ENCODE data around the gene RMI2.
"Not testable (repeated sequence)": the region's sequence is repeated elsewhere in the genome, so short reads cannot be mapped to it uniquely, and the experiment has no call there.

RMI2 gene

GRCh38 chr16:11345040-11345862, at the start of gene RMI2:
Gene RMI2, plus strand, starts transcription at chr16:11345459. Its CDS starts 13 bp downstream, at chr16:11345472.
- peak; percentile 94 for DNase-seq (ENCODE audit: low read depth)

- DNase-seq (ENCODE audit: low read depth), result no peak
Measured at GRCh38 chr16:11295672-11296071, 49.6 kb upstream of the RMI2 start.

GRCh38 chr16:11296351-11296705, 48.9 kb upstream of the RMI2 start:
- no peak for DNase-seq (ENCODE audit: low read depth)

GRCh38 chr16:11296706-11297491, 48.4 kb upstream of the RMI2 start:
- no peak for DNase-seq (ENCODE audit: low read depth)

DNA sequence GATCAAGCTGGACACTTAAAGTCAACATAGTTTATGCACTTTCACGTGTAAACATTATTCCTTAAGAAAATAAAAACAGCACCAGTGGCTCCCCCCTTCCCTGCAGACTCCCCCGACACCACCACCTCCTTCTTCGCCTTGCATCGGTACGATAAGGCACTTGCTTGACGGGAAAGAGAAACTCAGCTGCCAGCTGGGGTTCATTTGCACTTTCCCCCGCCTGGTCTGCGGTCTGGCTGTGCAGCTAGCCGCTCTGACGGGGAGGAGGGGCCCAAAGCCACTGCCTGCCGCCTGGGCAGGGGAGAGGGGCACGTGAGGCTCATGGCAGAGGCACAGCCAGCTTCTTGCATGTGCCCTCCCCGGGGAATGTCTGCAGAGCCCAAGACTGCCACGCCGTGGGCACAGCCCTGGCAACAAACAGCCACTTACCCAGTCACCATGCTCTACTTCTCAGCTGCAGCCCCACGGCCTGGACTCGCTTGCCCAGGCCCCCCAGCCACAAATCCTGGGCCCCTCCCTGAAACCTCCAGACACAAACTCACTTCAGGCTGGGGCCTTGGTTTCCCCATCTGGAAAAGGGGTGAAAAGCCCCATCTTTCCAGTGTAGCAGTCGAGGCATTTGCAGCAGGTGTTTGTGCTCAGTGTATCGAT, 47.6 kb upstream of the RMI2 start:
- peak; percentile 51 for DNase-seq (ENCODE audit: low read depth)

DNA sequence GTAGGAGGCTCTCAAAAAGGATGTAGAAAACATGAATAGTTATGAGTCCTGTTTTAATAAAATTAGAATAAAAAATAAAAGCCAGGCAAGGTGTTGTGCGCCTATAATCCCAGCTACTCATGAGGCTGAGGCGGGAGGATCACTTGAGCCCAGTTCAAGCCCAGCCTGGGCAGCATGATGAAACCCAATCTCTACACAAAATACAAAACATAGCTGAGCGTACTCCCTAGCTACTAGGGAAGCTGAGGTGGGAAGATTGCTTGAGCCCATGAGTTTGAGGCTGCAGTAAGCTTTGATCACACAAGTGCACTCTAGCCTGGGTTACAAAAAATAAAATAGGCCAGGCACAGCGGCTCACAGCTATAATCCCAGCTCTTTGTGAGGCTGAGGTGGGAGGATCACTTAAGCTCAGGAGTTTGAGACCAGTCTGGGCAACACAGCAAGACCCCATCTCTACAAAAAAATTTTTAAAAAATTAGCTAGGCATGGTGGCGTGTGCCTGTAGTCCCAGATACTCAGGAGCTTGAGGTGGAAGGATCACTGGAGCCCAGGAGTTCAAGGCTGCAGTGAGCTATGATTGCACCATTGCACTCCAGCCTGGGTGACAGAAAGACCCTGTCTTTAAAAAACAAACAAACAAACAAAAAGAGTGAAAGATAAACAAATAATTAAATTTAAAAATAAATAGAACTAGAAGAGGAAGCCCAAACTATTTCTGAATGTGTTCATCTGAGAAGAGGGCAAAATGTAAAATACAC, 46.9 kb upstream of the RMI2 start:
- no peak for DNase-seq (ENCODE audit: low read depth)

DNA sequence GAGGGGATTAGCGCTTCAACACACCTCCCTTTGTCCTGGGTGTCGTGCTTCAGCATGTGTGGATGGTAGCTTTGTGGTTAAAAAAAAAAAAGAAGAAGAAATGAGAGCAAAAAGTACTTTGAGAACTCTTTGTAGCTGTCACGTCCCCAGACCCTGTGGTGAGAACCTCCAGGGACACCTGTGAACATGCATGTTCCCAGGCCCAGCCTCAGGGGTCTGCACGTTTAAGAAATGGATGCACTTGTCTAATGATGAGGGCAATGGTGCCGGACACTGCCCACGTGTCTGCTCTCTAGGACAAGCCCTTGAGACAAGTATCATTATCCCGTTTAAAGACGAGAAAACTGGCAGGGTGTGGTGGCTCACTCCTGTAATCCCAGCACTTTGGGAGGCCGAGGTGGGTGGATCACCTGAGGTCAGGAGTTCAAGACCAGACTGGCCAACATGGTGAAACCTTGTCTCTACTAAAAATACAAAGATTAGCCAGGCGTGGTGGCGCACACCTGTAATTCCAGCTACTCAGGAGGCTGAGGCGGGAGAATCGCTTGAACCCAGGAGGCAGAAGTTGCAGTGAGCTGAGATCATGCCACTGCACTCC, 46.2 kb upstream of the RMI2 start:
- not testable (repeated sequence) for DNase-seq (ENCODE audit: low read depth)

- no peak for DNase-seq (ENCODE audit: low read depth)
Measured at GRCh38 chr16:11299865-11300559, 45.2 kb upstream of the RMI2 start.

GRCh38 chr16:11300560-11300892, 44.7 kb upstream of the RMI2 start:
- no peak for DNase-seq (ENCODE audit: low read depth)

DNA sequence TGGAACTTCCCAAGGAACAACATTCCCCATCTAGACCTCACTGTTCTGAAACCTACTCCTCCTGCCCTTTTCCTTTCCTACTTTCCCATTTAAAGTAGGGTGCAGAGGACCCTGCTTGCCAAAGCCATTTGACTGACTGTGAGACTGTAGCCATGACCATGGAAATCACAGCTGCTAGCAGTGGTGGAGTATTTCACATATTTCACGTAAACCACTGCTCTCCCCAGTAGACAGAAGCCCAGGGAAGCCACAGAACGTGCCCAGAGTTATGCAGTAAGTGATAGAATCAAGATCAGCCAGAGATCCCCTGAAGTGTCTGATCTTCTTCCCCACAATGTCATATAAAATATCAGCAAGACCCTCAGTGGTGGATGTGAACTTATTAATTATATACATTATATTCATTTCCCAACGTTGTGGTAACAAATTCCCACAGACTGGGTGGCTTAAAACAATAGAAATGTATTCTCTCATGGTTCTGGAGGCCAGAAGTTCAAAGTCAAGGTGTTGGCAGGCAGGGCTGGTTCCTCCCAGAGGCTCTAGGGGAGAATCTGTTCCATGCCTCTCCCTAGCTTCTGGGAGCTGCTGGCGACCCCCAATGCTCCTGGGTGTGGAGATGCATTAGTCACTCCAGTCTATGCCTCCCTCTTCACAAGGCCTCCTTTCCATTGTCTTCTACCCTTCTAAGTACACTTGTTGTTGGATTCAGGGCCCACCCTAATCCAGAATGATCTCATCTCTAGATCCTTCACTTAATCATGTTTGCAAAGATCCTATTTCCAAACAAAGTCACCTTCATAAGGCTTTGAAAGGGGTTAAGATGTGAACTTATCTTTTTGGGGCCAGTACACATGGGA, 43.4 kb upstream of the RMI2 start:
- no peak for DNase-seq (ENCODE audit: low read depth)

- DNase-seq (ENCODE audit: low read depth), result no peak
Measured at GRCh38 chr16:11302977-11303376, 42.3 kb upstream of the RMI2 start.

DNA sequence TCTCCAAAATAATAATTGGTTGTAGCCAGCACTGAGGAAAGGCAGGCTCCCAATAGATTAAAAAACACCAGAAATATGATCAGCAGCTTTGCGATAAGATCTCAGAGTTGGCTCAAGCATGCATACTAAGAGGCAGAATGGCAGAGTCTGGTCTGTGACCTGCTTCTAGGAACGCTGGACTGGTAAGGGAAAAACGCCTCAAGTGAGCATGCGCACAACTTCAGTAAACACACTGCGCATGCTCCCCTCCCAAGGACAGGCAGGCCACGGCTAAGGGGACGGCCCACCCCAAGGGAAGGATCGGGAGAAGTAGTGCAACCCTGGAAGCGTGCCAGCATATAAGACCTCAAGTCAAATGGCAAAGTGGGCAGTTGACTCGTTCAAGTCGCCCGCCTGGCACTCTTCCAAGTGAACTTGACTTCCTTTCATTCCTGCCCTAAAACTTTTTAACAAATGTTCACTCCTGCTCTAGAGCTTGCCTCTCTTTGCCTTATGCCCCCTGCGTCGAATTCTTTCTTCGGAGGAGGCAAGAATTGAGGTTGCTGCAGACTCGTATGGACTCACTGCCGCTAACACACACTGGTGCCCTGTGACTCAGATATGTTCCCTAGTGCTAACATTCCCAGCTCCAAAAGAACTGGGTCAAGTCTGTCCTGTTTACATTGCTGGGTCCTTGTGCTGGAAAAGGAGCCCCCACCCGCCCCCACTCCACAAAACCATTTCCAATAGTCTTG, 41.7 kb upstream of the RMI2 start:
- DNase-seq (ENCODE audit: low read depth), result no peak

- no peak for DNase-seq (ENCODE audit: low read depth)
Measured at GRCh38 chr16:11306381-11306780, 38.9 kb upstream of the RMI2 start.

GRCh38 chr16:11306997-11307638, 38.1 kb upstream of the RMI2 start:
- DNase-seq (ENCODE audit: low read depth), result no peak

GRCh38 chr16:11307639-11308492, 37.4 kb upstream of the RMI2 start:
- no peak for DNase-seq (ENCODE audit: low read depth)

GRCh38 chr16:11308493-11309283, 36.6 kb upstream of the RMI2 start:
- DNase-seq (ENCODE audit: low read depth), result no peak
